NCI-H1417 treated with DMSO at 0.1 percent for 48 hours (cell line): ENCODE data around the gene YIPF5.

Experiments used
- DNase-seq: peaks from one replicate; lab custom pipeline; 2025; lab: John Stamatoyannopoulos, UW

YIPF5 gene

GRCh38 chr5:144170276-144171024, at the start of gene YIPF5, which contains the start of gene KCTD16:
Gene YIPF5, minus strand, starts transcription at chr5:144170659. Its CDS starts 704 bp downstream, at chr5:144169955.
Gene KCTD16, plus strand, starts transcription at chr5:144170873.
- DNase-seq, result peak; percentile 69

GRCh38 chr5:144219869-144220268, 49.4 kb upstream of the YIPF5 start:
- DNase-seq, result no peak

DNA sequence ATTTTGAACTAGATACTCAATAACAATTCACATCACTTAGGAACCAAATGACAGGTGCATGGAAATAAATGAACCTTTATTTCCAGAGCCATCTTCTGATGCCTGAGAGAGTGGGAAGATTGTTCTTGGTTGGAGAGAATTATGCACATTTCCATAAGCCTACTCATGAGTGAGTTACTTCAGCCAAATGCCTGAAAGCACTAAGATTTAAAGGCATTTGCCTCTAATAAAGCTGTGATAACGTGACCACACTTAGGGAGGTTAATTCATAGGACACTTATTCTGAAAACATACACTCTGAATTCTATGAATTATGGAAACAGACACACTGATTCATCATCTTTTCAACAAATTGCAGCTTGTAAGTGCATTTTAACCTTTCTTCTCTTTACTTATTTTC, 40.2 kb upstream of the YIPF5 start:
- DNase-seq, result no peak

DNA sequence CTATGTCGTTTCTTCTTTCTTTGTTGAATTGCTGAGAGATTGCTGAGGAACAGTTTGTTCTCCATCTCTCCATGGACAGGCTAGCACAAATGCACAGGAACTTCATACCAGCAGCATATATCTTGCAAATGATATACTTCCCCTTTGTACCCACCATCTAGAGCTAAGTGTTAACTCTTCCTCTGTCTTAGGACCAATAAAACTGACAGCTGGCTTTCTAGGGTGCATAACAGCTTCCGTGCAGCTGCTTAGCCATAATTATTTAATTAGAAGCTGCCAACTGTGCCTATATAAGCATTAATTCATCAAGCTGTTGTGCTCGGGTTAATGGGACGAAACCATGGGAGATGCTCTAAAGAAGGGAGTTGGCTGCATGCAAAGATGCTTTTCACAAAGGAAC, 38.9 kb upstream of the YIPF5 start:
- DNase-seq, result no peak

GRCh38 chr5:144207875-144208444, 37.5 kb upstream of the YIPF5 start:
- DNase-seq, result no peak

DNA sequence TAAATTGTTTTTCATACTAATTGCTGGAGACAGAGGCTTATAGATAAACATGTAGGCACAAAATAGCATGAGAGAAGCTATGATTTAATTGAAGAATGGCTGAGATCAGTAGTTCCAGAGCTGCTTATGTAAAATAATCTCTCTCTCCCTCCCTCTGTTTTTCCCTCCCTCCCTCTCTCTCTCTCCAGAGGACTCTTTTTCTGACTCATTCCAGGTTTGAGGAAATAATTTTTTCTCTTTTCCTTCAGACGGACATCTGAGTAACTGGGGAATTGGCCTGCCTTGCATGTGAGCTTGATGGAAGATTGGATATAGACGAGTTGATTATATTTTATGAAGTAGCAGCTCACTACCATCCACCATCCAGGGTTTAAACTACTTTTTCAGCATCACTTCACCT, 35.7 kb upstream of the YIPF5 start:
- DNase-seq, result no peak

DNA sequence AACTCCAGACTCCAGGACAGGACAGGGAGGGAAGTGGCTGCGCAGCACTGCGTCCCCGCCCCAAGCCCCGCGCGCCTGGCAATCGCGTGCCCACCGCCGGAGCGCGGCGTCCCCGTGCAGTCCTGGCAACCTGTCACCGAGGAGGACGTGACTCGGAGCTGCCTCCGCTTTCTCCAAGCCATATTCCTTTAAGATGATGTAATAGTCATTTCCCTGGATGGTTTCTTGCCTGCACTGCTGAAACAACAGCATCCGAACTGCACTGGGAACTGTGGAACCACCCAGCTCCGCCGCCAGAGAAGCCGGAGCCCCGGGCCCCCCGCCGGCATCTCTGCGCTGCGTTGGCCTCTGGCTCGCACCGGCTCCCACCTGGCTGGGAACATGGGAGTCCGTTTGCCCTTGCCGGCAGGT, 34.7 kb upstream of the YIPF5 start:
- DNase-seq, result no peak

- DNase-seq, result no peak
Observed at GRCh38 chr5:144203750-144204596, 33.5 kb upstream of the YIPF5 start.

DNA sequence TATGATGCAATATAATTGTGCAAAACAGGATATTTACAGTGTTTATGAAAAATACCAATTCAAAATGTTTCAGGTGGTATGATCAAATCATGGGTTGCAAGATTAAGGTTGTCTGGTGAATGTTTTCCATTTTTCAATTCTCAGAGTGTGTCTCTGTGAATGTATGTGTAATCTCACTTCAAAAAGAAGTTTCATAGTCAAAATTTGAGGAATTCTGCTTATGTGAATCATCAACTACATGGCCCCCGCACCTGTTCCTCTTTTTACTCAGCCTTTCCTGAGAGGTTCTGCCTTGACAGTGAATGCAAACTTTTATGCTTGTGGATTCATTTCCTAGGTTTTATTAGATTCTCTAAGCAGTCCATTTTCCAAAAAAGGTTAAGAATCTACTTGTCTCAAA, 32.3 kb upstream of the YIPF5 start:
- DNase-seq, result no peak

- no peak for DNase-seq
Observed at GRCh38 chr5:144202072-144202471, 31.6 kb upstream of the YIPF5 start.

DNA sequence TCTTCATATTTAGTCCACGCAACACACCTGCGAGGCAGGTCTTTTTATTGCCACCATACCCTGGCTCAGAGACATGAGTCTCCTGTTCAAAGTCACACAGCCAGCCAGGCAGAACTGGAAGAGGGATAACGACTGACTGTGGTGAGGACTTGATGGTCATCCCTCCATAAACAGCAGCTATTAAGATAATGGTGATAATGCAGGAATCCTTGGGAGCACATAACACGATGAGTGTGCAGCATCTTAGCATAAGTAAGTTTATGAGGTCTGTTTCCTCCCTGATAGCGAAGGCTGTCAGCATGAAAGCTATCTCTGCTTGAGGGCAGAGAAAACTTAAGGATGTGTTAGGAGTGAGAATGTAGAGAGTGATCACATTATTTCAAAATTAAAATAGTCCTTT, 31.1 kb upstream of the YIPF5 start:
- DNase-seq, result no peak

DNA sequence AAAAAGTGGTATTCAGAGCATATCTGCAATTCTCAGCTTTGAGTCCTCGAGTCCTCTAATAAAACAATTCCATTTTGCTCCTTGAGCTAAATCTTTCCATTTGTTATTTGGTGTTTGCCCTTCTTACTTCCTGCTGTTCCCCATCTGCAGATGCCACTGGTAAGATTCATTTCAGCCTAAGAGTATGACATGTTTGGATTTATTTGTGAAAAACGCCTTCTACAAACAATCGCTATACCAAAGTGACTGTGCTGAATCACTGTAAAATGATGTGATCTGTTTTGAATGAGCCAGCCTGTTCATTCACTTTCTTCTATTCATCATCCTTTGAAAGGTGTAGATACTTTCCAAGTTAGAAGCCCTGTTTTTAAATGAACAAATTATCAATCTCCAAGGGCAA, 27.9 kb upstream of the YIPF5 start:
- no peak for DNase-seq

GRCh38 chr5:144196612-144197011, 26.2 kb upstream of the YIPF5 start:
- no peak for DNase-seq

DNA sequence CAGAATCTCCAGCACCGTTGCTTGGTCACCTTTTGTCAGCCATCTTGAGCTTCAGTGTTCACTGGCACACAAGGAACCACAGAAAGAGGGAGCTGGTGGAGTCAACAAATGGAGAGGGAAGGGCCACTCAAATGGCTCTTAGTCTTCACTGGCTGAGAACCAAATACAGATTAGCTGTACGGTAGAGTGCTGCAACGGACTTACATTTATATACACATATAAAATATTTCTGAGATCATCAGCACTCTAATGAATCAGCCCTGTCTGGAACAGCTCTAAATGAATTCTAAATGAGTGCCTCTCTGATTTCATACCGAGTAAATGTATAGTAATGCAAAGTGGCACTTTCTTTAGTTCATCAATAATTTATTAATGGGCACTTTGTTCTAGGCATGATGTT, 25.0 kb upstream of the YIPF5 start:
- no peak for DNase-seq

GRCh38 chr5:144194144-144194543, 23.7 kb upstream of the YIPF5 start:
- no peak for DNase-seq

- DNase-seq, result no peak
Observed at GRCh38 chr5:144192661-144193060, 22.2 kb upstream of the YIPF5 start.

- DNase-seq, result no peak
Observed at GRCh38 chr5:144191998-144192397, 21.5 kb upstream of the YIPF5 start.

- no peak for DNase-seq
Observed at GRCh38 chr5:144191531-144191930, 21.1 kb upstream of the YIPF5 start.

GRCh38 chr5:144189800-144190429, 19.5 kb upstream of the YIPF5 start:
- no peak for DNase-seq

GRCh38 chr5:144187699-144188294, 17.3 kb upstream of the YIPF5 start:
- DNase-seq, result no peak

DNA sequence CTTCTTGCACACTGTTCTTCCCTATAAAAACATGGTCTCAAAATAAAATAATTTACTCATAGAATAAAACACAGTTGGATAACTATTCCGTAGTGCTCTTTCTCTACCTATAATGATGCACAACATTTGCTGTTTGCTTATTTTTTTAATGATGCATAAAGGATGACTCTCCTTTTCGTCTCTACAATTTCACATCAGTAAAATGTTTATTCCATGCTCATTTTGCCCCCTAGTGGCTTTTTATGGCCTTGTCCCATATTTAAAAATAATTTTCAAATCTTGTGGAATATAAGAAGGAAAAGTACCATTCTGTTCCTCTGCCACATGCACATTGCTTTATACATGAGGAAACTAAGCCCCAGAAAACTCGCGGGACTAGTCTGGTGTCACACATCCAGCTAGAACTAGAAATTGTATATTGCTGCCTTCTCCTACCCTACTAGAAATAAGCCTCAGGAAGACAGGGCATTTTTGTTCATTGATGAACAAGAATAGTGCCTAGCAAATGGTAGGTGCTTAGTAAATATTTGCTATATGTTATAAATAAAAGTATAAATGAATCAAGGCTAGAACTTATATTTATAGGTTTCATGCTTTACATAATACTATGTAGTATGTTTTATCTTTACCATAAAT, 12.9 kb upstream of the YIPF5 start:
- no peak for DNase-seq

- DNase-seq, result no peak
Observed at GRCh38 chr5:144179226-144179625, 8.8 kb upstream of the YIPF5 start.
